HepG2 (cell line): ENCODE results near the gene PCBD2.

Experiments used
- AHR ChIP-seq: IDR thresholded peaks from 2 replicates; pipeline ENCODE4 v1.6.1; 2018; ENCODE audit warnings: missing genetic modification reagents, missing compliant biosample characterization
- CREM ChIP-seq, 2 experiments: sonication (generic) in 1 of 2; formaldehyde crosslinking in 1 of 2; IDR thresholded peaks; 2 replicates each; pipeline versions ENCODE4 v1.4.0 to v1.6.1; 2016 to 2020; ENCODE audit warnings: antibody characterized with exemption in 1 of 2, mild to moderate bottlenecking in 1 of 2, missing genetic modification reagents in 1 of 2
- CTCF ChIP-seq: sonication (generic); formaldehyde crosslinking; IDR thresholded peaks from 2 replicates; pipeline ENCODE4 v1.5.0; 2020; ENCODE audit warnings: mild to moderate bottlenecking, missing genetic modification reagents, moderate library complexity
- SIN3A ChIP-seq: IDR thresholded peaks from 2 replicates; pipeline ENCODE4 v1.6.1; 2011; ENCODE audit warnings: low read depth, mild to moderate bottlenecking, control low read depth, low read length, borderline replicate concordance

GRCh38 chr5:134857401-134857800, 47.5 kb upstream of the PCBD2 start:
- TF ChIP-seq CTCF (no peak), SIN3A (no peak), CREM (IDR thresholded peaks at IDR 0.05) (no peak), CREM (CRISPR knock-in tag; IDR thresholded peaks at IDR 0.05) (no peak), AHR (CRISPR knock-in tag) (no peak)
